GM18867 (cell line): ENCODE results near the gene NDC80.
"Not testable (repeated sequence)": the region's sequence is repeated elsewhere in the genome, so short reads cannot be mapped to it uniquely, and the experiment has no call there.

Experiments
- ATAC-seq: cut with Tn5 transposase; IDR thresholded peaks from one replicate; pipeline ENCODE4 v1.9.1; 2021; ENCODE audit warnings: mild to moderate bottlenecking, moderate library complexity; ENCODE audit not compliant: unreplicated experiment

The NDC80 gene

DNA sequence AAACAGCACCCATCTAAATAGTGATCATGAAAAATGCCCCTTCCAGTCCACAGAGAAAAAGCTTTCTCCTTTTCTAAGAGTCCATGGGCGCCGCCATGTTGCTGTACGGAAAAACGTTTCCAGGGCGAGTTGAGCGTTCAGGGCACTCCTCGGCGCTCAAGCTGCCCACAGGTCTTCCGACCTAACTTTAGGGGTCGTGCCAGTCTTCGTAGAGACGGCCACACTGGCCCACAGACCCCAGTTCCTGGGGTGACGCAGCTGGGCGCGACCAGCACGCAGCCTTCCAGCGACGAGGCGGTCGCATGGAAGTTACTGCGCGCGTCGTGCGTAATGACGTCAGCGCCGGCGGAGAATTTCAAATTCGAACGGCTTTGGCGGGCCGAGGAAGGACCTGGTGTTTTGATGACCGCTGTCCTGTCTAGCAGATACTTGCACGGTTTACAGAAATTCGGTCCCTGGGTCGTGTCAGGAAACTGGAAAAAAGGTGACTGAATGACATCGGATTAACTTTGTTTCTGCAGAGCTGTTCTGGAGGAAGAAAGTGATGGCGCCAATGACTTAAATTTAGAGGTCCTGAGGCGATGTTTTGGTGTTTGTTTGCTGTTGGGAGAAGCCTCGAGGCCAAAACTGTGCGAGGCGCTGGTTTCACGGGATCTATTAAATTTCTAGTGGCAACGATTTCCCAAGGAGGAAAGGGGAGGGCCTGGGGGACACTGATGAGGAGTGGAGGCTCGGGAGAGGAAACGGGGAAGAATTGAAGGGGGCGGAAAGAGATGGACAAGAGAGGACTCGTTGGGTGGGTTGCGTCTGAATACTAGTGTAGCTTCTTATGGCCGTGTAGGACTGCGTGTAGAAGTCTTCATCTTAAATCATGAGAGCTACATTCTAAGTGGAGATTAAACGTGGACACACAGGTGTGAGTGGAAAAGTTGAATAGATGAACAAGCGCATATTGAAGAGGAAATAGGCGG is at the start of gene NDC80, which contains the start of gene METTL4:
NDC80 (plus strand) TSS at position 358 of the 971 bp plus-strand sequence. CDS start 1,429 bp downstream, outside the sequence.
METTL4 (minus strand) TSS at position 306 of the 971 bp plus-strand sequence. CDS start 4,289 bp downstream, outside the sequence.
- peak; percentile 73 for ATAC-seq

DNA sequence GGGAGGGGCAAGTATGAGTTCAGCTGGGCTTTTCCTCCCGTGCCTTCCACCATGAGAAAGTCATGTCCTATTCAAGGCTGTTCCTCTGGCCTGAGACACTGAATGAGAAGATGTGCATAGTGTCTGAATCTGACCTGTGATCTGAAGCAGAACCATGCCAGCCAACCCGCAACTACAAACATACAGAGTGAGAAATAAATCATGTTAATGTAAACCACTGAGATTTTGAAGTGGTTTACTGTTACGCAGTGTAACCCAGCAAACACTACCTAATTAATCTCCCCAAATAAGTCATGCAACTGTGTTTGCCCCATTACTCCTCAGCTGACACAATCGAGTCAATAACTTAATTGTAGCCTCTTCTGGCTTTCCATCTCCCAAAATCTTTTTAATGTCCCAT is 49.2 kb upstream of the NDC80 start:
- peak; percentile 76 for ATAC-seq

DNA sequence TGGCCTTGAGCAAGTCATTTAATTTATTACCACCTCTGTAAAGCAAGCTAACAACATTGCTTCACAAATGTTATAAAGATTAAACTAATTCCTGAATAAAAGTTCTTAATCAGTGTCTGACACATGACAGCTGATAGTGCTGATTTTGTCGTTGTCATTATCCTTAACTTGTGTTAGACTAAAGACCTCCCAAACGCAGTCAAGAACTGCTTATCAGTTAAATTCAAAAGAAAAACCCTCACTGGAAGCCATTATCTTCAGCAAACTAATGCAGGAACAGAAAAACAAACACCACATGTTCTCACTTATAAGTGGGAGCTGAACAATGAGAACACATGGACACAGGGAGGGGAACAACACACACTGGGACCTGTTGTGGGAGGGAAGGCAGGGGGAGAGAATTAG is 46.6 kb upstream of the NDC80 start:
- not testable (repeated sequence) for ATAC-seq

DNA sequence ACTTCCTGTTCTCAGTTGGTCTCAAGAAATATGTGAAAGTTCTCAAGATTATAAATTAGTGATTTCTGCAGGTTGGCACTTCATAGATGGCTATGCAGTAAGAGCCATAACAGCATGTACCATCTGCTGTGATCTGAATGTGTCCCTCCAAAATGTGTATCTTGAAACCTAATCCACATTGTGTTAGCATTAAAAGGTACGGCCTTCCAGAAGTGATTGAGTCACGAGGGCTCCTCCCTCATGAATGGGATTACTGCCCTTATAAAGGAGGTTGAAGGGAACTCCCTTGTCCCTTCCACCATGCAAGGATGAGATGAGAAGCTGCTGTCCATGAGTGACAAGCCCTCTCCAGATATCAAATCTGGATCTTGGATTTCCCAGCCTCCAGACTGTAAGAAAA is 45.0 kb upstream of the NDC80 start:
- ATAC-seq = no peak

DNA sequence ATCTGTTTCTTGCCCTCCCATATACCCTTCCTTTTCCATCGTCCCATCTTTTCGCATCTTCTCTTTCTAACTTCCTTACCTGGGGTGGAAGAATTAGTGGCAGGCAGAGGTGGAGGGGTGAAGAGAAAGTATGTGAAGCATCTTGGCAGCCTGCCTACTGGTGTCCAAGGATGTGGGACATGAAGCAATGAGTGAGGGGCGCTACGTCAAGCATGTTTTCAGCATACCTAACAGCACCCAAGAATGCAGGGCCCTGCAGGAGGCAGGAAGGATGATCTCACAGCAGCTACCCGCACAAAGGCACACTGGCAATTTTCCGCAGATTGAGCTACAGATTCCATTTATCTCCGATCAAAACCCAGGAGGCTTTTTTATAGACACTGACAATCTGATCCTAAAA is 42.2 kb upstream of the NDC80 start:
- ATAC-seq = no peak

DNA sequence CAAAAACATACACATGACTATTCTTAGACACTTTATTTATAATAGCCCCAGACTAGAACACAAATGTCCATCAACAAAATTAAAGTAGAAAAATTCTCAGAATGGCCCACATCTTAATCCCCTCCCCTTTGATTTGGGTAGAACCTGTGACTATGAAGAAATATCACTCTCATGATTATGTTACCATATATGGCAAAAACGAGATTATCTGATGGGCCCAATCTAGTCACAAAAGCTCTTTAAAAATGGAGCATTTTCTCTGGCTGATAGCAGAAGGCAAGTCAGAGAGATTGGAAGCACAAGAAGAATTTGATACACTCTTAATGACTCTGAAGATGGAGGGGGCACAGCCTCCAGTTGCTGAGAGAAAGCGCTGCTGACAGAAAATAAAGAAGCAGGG is 39.6 kb upstream of the NDC80 start:
- no peak for ATAC-seq

DNA sequence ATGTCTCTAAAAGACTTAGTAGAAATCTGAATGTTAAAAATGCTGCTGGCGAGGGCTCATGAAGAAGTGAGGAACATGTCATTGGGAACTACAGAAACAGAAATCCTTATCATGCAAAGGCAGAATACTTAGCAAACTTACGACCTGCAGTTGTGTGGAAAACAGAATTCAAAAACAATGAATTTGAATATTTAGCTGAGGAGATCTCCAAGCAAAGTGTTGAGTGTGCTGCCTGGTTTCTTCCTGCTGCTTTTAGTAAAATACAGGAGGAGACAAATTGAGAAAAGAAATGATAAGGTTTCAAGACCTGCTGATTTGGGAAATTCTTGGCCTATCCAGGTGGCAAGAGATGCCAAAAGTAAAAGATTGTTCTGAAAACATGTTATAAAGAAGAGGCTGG is 38.6 kb upstream of the NDC80 start:
- ATAC-seq = no peak

DNA sequence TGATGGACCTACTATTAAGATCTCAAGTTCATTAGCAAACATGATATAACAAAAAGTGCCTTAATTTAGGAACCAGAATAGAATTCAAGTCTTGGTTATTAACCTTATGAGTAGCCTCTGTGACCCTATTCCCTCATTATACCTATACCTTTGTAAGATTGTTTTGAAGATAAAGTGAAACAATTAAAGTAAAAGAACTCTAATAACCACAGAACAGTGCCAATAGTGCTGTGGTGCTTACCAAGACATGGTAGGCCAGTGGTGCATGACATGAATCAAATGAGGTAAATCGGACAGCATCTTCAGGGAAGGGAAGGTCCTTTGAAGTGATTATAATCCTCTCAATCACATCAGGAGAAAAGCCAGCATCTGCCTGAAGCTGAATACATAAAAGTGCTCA is 36.5 kb upstream of the NDC80 start:
- ATAC-seq = peak; percentile 43

DNA sequence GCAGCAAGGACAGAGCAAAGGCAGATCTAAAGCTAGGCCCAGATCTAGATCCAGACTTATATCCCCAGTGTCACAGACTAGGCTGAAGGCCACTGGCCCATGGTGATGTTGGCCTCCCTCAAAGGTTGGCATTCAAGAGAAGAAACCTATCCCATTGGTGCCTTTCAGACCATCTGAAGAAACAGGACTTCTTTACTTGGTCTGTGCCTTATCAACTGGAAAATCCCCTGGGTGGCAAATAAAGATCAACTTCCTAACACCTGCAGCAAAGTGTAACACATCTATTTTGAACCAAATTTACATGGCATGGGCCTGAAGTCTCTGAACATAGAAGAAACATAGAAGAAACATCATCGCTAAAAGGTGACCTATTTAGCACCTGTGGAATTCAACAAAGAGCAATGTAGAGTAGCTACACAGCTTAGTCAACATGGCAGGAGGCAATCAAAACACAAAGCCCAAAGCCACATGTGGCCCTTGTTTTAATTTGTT is 35.9 kb upstream of the NDC80 start:
- ATAC-seq = peak; percentile 18

GRCh38 chr18:2536063-2536462 is 35.3 kb upstream of the NDC80 start:
- no peak for ATAC-seq

- ATAC-seq = no peak
These were observed 34.9 kb upstream of the NDC80 start for GRCh38 chr18:2536493-2536892.

DNA sequence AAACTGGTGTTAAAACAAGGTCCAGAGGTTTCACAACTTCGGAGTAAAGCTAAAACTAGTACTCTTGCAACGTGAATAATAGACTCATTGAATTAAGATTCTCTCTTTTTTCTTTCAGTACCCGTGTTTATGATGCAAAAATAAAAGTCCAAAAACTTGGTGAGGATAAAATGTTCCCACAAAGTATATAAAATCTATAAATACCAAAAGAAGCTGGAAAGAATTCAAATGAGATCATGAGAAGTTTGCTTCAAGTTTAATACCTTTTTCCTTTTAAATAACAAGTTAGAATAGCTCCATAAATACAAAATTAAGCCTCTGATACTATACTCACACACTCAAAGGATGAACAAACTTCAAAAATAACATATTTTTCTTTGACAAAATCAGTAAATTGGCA is 34.1 kb upstream of the NDC80 start:
- ATAC-seq = no peak

DNA sequence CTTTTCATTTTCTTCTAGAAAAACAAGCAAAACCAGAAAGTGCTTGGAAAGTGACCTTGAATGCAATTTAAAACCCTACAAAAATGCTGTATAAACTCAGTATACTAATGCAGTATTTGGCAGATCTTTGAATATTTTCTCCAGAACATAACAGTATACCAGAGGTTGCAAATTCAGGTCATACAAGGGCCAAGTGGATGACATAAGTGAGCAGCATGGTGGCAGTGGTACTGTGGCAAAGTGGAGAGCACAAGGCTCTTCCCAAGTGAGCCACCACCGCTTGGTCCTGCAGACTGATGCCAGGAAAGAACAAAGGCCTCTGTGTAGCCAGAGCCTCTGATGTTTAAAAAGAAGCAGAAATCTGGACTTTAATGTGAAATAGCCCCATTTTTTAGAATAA is 33.1 kb upstream of the NDC80 start:
- no peak for ATAC-seq

DNA sequence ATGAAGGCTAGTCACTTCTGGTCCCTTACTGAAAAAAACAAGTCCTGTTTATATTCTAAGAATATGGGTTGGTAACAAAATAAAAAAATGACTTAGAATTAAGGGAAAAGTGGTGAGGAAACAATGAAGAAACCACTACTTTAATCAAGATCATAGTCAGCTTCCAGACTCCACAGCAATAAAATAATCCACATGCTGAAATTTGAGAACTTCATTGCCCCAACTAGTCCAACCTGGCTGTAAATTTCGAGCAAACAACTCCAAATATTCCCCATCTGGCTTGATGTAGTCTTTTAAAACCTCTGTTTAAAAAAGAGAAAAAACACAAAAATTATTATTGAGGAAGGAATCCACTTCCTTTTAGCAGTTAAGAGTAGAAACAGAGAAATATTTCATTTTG is 32.5 kb upstream of the NDC80 start:
- ATAC-seq = no peak

- ATAC-seq = no peak
These were observed 30.8 kb upstream of the NDC80 start for GRCh38 chr18:2540575-2540974.

DNA sequence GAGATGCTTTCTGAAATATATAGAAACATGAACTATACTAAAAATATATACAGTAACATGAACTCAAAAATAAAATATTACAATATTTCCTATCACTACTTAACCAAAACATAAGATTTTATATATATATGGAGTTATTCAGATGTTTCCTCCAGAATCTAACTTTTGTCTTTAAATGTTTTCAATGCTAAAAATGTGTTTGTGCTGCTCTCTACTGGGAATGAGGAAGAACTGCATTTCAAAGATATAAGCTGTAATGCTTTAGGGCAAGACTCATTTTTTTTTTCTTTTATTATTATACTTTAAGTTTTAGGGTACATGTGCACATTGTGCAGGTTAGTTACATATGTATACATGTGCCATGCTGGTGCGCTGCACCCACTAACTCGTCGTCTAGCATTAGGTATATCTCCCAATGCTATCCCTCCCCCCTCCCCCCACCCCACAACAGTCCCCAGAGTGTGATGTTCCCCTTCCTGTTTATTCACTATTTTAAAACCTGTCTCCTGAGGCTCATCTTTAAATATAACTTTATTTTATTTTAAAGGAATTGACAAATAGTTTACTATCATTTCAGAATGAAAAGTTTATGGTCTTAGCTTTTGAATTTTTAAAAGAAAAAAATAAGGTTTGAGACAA is 29.3 kb upstream of the NDC80 start:
- peak; percentile 57 for ATAC-seq

DNA sequence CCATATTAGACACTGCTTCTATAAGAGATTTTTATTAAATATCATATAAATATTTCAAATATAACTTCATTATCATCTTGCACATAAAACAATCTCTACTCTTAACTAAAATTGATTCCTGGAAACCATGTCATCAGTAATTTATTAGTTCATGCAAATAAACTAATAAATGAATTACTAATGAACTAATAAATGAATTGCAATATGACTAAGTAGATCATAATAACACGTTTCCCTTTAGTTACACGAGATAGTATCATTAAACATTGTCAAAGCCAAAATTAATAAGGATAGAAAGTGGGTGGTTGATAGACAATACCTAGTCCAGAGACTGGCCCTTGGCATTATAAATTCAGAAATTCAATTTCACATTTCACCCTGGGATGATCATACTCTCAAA is 26.2 kb upstream of the NDC80 start:
- no peak for ATAC-seq

DNA sequence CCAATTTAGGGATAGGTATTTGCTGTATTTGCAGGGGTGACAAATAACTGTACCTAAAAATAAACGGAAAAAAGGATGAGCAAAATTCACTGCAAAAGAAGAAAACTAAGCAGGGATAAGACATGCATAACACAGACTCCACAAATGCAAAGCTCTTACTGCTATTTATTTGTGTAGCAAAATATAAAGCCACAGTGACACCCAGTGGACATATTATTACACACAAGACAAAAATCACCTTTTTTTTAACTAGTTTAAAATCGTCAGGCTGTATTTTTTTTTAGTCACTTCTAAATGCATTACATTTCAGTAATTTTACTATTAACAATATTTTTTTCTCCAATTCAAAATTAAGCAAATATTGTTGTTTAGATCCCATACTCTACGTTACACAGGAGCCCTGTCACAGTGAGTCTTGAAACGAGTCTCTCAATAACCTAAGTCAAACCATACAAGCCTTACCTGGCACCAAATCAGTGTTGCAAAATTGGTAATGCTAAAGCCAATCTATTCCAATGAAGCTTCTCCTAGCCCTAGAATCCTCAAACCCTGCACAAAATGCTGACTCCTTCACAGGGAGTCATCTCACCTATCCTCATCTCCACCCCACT is 23.8 kb upstream of the NDC80 start:
- ATAC-seq = peak; percentile 68

DNA sequence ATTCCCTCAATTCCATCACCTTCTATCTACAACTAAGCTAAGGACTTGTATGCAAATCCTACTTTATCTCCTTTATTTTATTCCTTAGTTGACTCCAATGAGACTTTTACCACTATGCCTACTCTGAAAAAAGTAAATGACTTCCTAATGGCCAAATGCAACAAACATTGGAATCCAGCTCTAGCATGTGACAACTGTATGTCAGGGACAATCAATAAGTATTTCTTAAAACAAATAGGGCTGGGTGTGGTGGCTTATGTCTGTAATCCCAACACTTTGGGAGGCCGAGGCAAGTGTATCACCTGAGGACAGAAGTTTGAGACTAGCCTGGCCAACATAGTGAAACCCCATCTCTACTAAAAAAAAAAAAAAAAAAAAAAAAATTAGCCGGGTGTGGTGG is 21.9 kb upstream of the NDC80 start:
- no peak for ATAC-seq

- ATAC-seq = no peak
These were observed 19.9 kb upstream of the NDC80 start for GRCh38 chr18:2551425-2551824.

DNA sequence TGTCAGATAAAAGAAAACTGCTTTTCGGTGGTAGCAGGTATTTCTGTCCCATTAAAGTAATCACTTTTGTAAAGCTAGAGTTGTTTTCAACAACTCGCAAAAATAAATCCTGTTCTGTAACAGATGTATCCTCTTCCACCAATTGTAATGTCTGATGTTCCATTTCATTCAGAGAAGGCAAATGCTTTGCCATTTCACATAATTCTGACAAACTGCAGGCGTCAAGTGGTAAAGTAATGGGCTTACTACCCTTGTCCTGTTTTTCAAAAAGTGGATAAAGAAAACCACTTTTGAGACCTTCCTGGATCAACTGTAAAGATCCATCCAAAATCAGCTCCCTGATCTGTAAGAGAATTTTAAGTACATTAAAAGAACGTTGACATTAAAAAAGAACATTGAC is 16.7 kb upstream of the NDC80 start:
- no peak for ATAC-seq
